ENCODE data around the gene CDH23. TPM values are rescaled to one million over a fixed set of nuclear protein-coding genes. Genes with fewer than 3 reads are reported as not detected.

Gene CDH23
- total and polyA plus RNA-seq, 2 of the 8 experiments (the other 6 are each of a cell fraction or from before 2014, with no cell fraction given): 1.9 to 4.9 TPM

- TF ChIP-seq POLR2AphosphoS5 (IDR thresholded peaks at IDR 0.05; ENCODE audit: low read depth, low read length) (no peak), KDM1A (IDR thresholded peaks at IDR 0.05; ENCODE audit: borderline replicate concordance, low read length) (no peak), RXRA (IDR thresholded peaks at IDR 0.05; ENCODE audit: insufficient read depth, low read depth, low read length) (no peak), CHD2 (IDR thresholded peaks at IDR 0.05; ENCODE audit: low read length) (no peak), SRF (IDR thresholded peaks at IDR 0.05; ENCODE audit: low read depth, low read length) (no peak), JUN (IDR thresholded peaks at IDR 0.05; ENCODE audit: low read depth, low read length) (no peak), RBBP5 (IDR thresholded peaks at IDR 0.05; ENCODE audit: borderline replicate concordance, low read depth, low read length) (no peak), KDM5A (IDR thresholded peaks at IDR 0.05; ENCODE audit: low read length) (no peak)
These were observed 376.1 kb downstream of the CDH23 start (continued) for GRCh38 chr10:71772832-71773220.
